HepG2 (cell line): ENCODE results near the gene NEDD4L. TPM values are rescaled to one million over a fixed set of nuclear protein-coding genes. Genes with fewer than 3 reads are reported as not detected.

ENCODE experiments used
- ATAC-seq: fragments of 200-7000 bp; cut with Tn5 transposase; 3 replicates; pipeline ENCODE4 v1.9.1; 2020; ENCODE audit warnings: mild to moderate bottlenecking, moderate library complexity
- BruUV-seq: library from RNA; stranded (reverse); fragments of 400-500 nt; replicated peaks from 2 replicates; lab custom pipeline; 2021; lab: Mats Ljungman, UMichigan
- CTCF ChIA-PET: fragments of 300-600 bp; formaldehyde crosslinking; extraction: SDS; loops from one replicate; lab custom pipeline; 2021; ENCODE audit warnings: low total read pairs, inconsistent platforms, low intra/inter-chr PET ratio; lab: Yijun Ruan, JAX
- POLR2A ChIA-PET: fragments of 350-600 bp; sonication (Branson Sonifier 250); formaldehyde crosslinking; loops from one replicate; lab custom pipeline; 2020; ENCODE audit warnings: antibody characterized with exemption, inconsistent platforms; lab: Yijun Ruan, JAX
- DNase-seq: peaks from one replicate; pipeline ENCODE4 v3.0.0-alpha.2; 2015; ENCODE audit warnings: low spot score
- FAIRE-seq: peaks from 3 replicates; lab custom pipeline; 2011; peaks lifted over from hg19 to GRCh38; lab: Jason Lieb, UNC
- H2AFZ ChIP-seq: one replicate; pipeline ENCODE4 v1.6.1; 2011; ENCODE audit warnings: low read length, inconsistent platforms
- H3K27ac ChIP-seq: fragments of 300-600 bp; 3 replicates; pipeline ENCODE4 v1.8.0; 2011; ENCODE audit warnings: mixed run types, mild to moderate bottlenecking, mixed read lengths, low read length, inconsistent platforms; ENCODE audit not compliant: insufficient read depth; ENCODE audit errors: extremely low read length
- H3K27me3 ChIP-seq, 2 experiments: fragments of 200-600 bp in 1 of 2; 2 replicates in 1 of 2; 3 replicates in 1 of 2; pipeline versions ENCODE4 v1.6.0 to v1.8.0; 2011; ENCODE audit warnings: low read length in 2 of 2, mild to moderate bottlenecking in 2 of 2, moderate library complexity in 2 of 2, inconsistent platforms in 1 of 2; ENCODE audit not compliant: insufficient read depth in 2 of 2, control insufficient read depth in 1 of 2
- H3K36me3 ChIP-seq, 2 experiments: fragments of 200-600 bp in 1 of 2; replicated peaks in 1 of 2; 2 replicates in 1 of 2; 3 replicates in 1 of 2; pipeline versions ENCODE4 v1.5.1 to v1.8.0; 2011; ENCODE audit warnings: low read length in 2 of 2, inconsistent platforms in 1 of 2; ENCODE audit not compliant: insufficient read depth in 2 of 2, control insufficient read depth in 1 of 2
- H3K4me1 ChIP-seq: 2 replicates; pipeline ENCODE4 v1.5.1; 2012; ENCODE audit warnings: low read length, inconsistent platforms; ENCODE audit not compliant: insufficient read depth
- H3K4me2 ChIP-seq: 2 replicates; pipeline ENCODE4 v1.6.0; 2011; ENCODE audit warnings: low read depth, low read length, inconsistent platforms
- H3K4me3 ChIP-seq, 3 experiments: fragments of 200-600 bp in 1 of 3; sonication (generic), shearing (Covaris generic) in 1 of 3; replicated peaks in 1 of 3; 2 replicates each; pipeline ENCODE4 v1.5.1; 2011 to 2016; ENCODE audit warnings: low read length in 3 of 3, inconsistent platforms in 2 of 3, low read depth in 2 of 3, mild to moderate bottlenecking in 2 of 3, control low read depth in 1 of 3, mixed read lengths in 1 of 3; ENCODE audit not compliant: insufficient read depth in 1 of 3
- H3K79me2 ChIP-seq: one replicate; pipeline ENCODE4 v1.6.1; 2011; ENCODE audit warnings: low read length, inconsistent platforms; ENCODE audit not compliant: insufficient read depth
- H3K9ac ChIP-seq: 2 replicates; pipeline ENCODE4 v1.6.0; 2011; ENCODE audit warnings: mild to moderate bottlenecking, low read depth, low read length, inconsistent platforms; ENCODE audit not compliant: insufficient read depth
- H3K9me3 ChIP-seq: 2 replicates; pipeline ENCODE4 v1.5.1; 2012; ENCODE audit warnings: mild to moderate bottlenecking, low read length
- H4K20me1 ChIP-seq: 2 replicates; pipeline ENCODE4 v1.6.0; 2011; ENCODE audit warnings: inconsistent platforms, mild to moderate bottlenecking, low read length, moderate library complexity; ENCODE audit not compliant: insufficient read depth
- E2F1 ChIP-seq: sonication (generic); formaldehyde crosslinking; IDR thresholded peaks from 2 replicates; pipeline ENCODE4 v1.5.0; 2020; ENCODE audit warnings: missing genetic modification reagents
- FOXA3 ChIP-seq: IDR thresholded peaks from 2 replicates; pipeline ENCODE4 v1.6.1; 2016; ENCODE audit warnings: missing genetic modification reagents, missing compliant biosample characterization
- GATAD2A ChIP-seq: IDR thresholded peaks from 2 replicates; pipeline ENCODE4 v1.6.1; 2016
- KDM1A ChIP-seq: IDR thresholded peaks from 2 replicates; pipeline ENCODE4 v1.6.1; 2016; ENCODE audit warnings: missing compliant biosample characterization
- NR2F6 ChIP-seq, 2 experiments: IDR thresholded peaks; 2 replicates each; pipeline ENCODE4 v1.6.1; 2016; ENCODE audit warnings: antibody characterized with exemption in 1 of 2, mild to moderate bottlenecking in 1 of 2
- SIN3A ChIP-seq: IDR thresholded peaks from 2 replicates; pipeline ENCODE4 v1.6.1; 2011; ENCODE audit warnings: low read depth, mild to moderate bottlenecking, control low read depth, low read length, borderline replicate concordance
- SMARCC2 ChIP-seq: fragments of 450-650 bp; IDR thresholded peaks from 2 replicates; pipeline ENCODE4 v1.6.1; 2017; ENCODE audit warnings: antibody characterized with exemption, mild to moderate bottlenecking
- SNRNP70 ChIP-seq: fragments of 200-400 bp; formaldehyde crosslinking; IDR thresholded peaks from 2 replicates; pipeline ENCODE4 v1.6.1; 2017; ENCODE audit warnings: mild to moderate bottlenecking, low read depth, low read length, moderate library complexity
- THAP8 ChIP-seq: sonication (generic); formaldehyde crosslinking; IDR thresholded peaks from 2 replicates; pipeline ENCODE4 v1.5.1; 2020; ENCODE audit warnings: missing genetic modification reagents, mild to moderate bottlenecking, borderline replicate concordance
- ZMYM3 ChIP-seq: sonication (generic); formaldehyde crosslinking; IDR thresholded peaks from 2 replicates; pipeline ENCODE4 v1.5.1; 2020; ENCODE audit warnings: mild to moderate bottlenecking, missing genetic modification reagents
- ZNF121 ChIP-seq: sonication (generic); formaldehyde crosslinking; IDR thresholded peaks from 2 replicates; pipeline ENCODE4 v1.5.0; 2020; ENCODE audit warnings: mild to moderate bottlenecking, missing genetic modification reagents
- ZNF263 ChIP-seq: sonication (generic); formaldehyde crosslinking; IDR thresholded peaks from 2 replicates; pipeline ENCODE4 v1.4.0; 2020; ENCODE audit warnings: missing genetic modification reagents
- ZNF326 ChIP-seq: sonication (generic); formaldehyde crosslinking; IDR thresholded peaks from 2 replicates; pipeline ENCODE4 v1.4.0; 2020; ENCODE audit warnings: missing genetic modification reagents, borderline replicate concordance
- ZNF530 ChIP-seq: sonication (generic); formaldehyde crosslinking; IDR thresholded peaks from 2 replicates; pipeline ENCODE4 v1.5.0; 2020; ENCODE audit warnings: low read depth, mild to moderate bottlenecking, missing genetic modification reagents
- ZNF552 ChIP-seq: sonication (generic); formaldehyde crosslinking; IDR thresholded peaks from 2 replicates; pipeline ENCODE4 v1.9.0; 2022; ENCODE audit warnings: missing genetic modification reagents, mild to moderate bottlenecking, borderline replicate concordance
- ZNF629 ChIP-seq: sonication (generic); formaldehyde crosslinking; conservative IDR thresholded peaks from 2 replicates; pipeline ENCODE4 v1.5.0; 2020; ENCODE audit warnings: missing genetic modification reagents
- ZNF782 ChIP-seq: sonication (generic); formaldehyde crosslinking; IDR thresholded peaks from 2 replicates; pipeline ENCODE4 v1.4.0; 2020; ENCODE audit warnings: missing genetic modification reagents, mild to moderate bottlenecking, borderline replicate concordance
- WGBS: methylation state at CpG from one replicate; pipeline ENCODE4 v1.1.6; 2017; ENCODE audit warnings: low lambda C conversion rate; 5-methylcytosine and 5-hydroxymethylcytosine counted together
- in situ Hi-C: cut with HindIII; loops from 2 replicates; pipeline ENCODE4 v1.10.0; 2017; ENCODE audit warnings: low pct_unique_long_range_greater_than_20kb; ENCODE audit not compliant: extremely low pct_ligation_motif_present
- intact Hi-C: fragments of 100-400 bp; cut with micrococcal nuclease; formaldehyde crosslinking; loops from one replicate; pipeline ENCODE4 v1.10.0; 2022; ENCODE audit not compliant: unreplicated experiment
- polyA plus RNA-seq, 8 experiments: library from polyadenylated mRNA; depleted of rRNA in 3 of 8; stranded (reverse) in 7 of 8; unstranded in 1 of 8; fragments of >200 nt; fragmentation: Illumina TruSeq in 4 of 8; extraction: Trizol in 4 of 8; gene quantifications; 2 replicates each; pipeline versions ENCODE4 v1.2.1 to v1.2.3, GENCODE V29; 2011 to 2016; ENCODE audit warnings: low read depth in 4 of 8, missing spikeins in 1 of 8, mixed read lengths in 1 of 8; ENCODE audit not compliant: insufficient read depth in 1 of 8
- total RNA-seq, 5 experiments: library from RNA; depleted of rRNA; stranded (reverse); fragments of >200 nt; fragmentation: Illumina TruSeq; extraction: Trizol; gene quantifications; 2 replicates each; pipeline ENCODE4 v1.2.3, GENCODE V29; 2016; ENCODE audit warnings: low read depth in 1 of 5
- TF ChIP-seq, protein P1 (sequence below): sonication (generic); formaldehyde crosslinking; IDR thresholded peaks from 2 replicates; pipeline ENCODE4 v1.4.0; 2020; ENCODE audit warnings: mild to moderate bottlenecking, missing genetic modification reagents

NEDD4L gene
- total and polyA plus RNA-seq, 2 of the 13 experiments (the other 11 are each of a cell fraction or from before 2014, with no cell fraction given), result 168 to 390 TPM

GRCh38 chr18:58021504-58021903 is 22.5 kb upstream of the NEDD4L start:
- H3K9ac ChIP-seq, result no peak overlapping the region
- H3K4me1 ChIP-seq, result peaks cover 95% of the 10 kb centered on the region
- in situ Hi-C loops, result loop anchor here (10.0 to 25.0 kb wide), 3 partner anchors 393 to 641 kb away; partner anchors contain the start of gene MALT1
- BruUV-seq, result no TSS peak
- H4K20me1 ChIP-seq, result no peaks in the 10 kb centered on the region
- H3K4me2 ChIP-seq, result no peak overlapping the region
- no peak overlapping the region for H3K4me3 ChIP-seq
- FAIRE-seq (no peak), ATAC-seq (no peak), DNase-seq (no peak)
- intact Hi-C loops, result no loop called here
- H3K27ac ChIP-seq, result no peak overlapping the region
- H2AFZ ChIP-seq, result no peak overlapping the region
- WGBS, result 95% methylated on average over 4 of the region's 4 CpGs
- CTCF ChIA-PET, result no interaction called here
- no peaks in the 10 kb centered on the region for H3K36me3 ChIP-seq
- no peaks in the 10 kb centered on the region for H3K27me3 ChIP-seq
- TF ChIP-seq ZNF121 (CRISPR knock-in tag) (0 out of 2 replicates have a peak, but pooled peaks have one; percentile 38), E2F1 (CRISPR knock-in tag) (no peak)
- TF ChIP-seq, protein P1, sequence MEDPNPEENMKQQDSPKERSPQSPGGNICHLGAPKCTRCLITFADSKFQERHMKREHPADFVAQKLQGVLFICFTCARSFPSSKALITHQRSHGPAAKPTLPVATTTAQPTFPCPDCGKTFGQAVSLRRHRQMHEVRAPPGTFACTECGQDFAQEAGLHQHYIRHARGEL (CRISPR knock-in tag), result no peak
- TF ChIP-seq, all 625 proteins: peak for 1
- Histone ChIP-seq H3K79me2 (no peaks in the 10 kb centered on the region), H3K9me3 (no peaks in the 10 kb centered on the region; the same call in 1 of the 2 replicates)
- POLR2A ChIA-PET, result no interaction called here

DNA sequence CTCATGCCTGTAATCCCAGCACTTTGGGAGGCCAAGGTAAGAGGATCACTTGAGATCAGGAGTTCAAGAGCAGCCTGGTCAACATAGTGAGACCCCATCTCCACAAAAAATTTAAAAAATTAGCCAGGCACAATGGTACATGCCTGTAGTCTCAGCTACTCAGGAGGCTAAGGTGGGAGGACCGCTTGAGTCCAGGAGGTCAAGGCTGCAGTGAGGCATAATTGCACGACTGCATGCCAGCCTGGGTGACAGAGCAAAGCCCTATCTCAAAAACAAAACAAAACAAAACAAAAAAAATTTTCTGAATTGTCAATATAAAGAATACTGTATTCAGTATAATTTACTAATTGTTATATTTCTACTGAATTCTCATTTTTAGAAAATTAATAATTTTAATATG is 20.9 kb upstream of the NEDD4L start:
- FAIRE-seq (no peak), DNase-seq (no peak), ATAC-seq (no peak)
- peak overlapping the region; percentile 61 for H3K27ac ChIP-seq
- ChIA-PET CTCF (no interaction called here), POLR2A (interaction anchor here (1.3 to 2.6 kb wide), 2 partner anchors 9 to 385 kb away, joined by 5 to 14 read pairs; no protein-coding TSS in a partner anchor)
- BruUV-seq, result no TSS peak
- no peaks in the 10 kb centered on the region for H3K36me3 ChIP-seq
- no peaks in the 10 kb centered on the region for H3K27me3 ChIP-seq
- H3K79me2 ChIP-seq, result no peaks in the 10 kb centered on the region
- no peaks in the 10 kb centered on the region for H4K20me1 ChIP-seq
- H3K9ac ChIP-seq, result no peak overlapping the region
- peak overlapping the region; percentile 13; the same call in 1 of the 2 replicates for H3K4me2 ChIP-seq
- no peaks in the 10 kb centered on the region for H3K9me3 ChIP-seq
- H2AFZ ChIP-seq, result no peak overlapping the region
- intact Hi-C loops, result no loop called here
- in situ Hi-C loops, result loop anchor here (10.0 to 25.0 kb wide), 3 partner anchors 392 to 639 kb away; partner anchors contain the start of gene MALT1
- WGBS, result 49% methylated on average over 2 of the region's 2 CpGs
- H3K4me3 ChIP-seq, result no peak overlapping the region
- peaks cover 95% of the 10 kb centered on the region for H3K4me1 ChIP-seq
- TF ChIP-seq SMARCC2 (no peak), ZNF263 (CRISPR knock-in tag) (peak; percentile 70), ZNF121 (CRISPR knock-in tag) (peak; percentile 89), ZNF629 (CRISPR knock-in tag) (peak; percentile 85), ZNF530 (CRISPR knock-in tag) (no peak), SNRNP70 (no peak), FOXA3 (CRISPR knock-in tag) (no peak), KDM1A (0 out of 2 replicates have a peak, but pooled peaks have one; percentile 13), GATAD2A (CRISPR knock-in tag) (0 out of 2 replicates have a peak, but pooled peaks have one; percentile 35), NR2F6 (IDR thresholded peaks at IDR 0.05) (no peak), NR2F6 (CRISPR knock-in tag; IDR thresholded peaks at IDR 0.05) (peak; percentile 40; the same call in 1 of the 2 replicates), ZNF782 (CRISPR knock-in tag) (no peak), SIN3A (no peak), ZNF326 (no peak), THAP8 (CRISPR knock-in tag) (no peak), ZMYM3 (CRISPR knock-in tag) (peak; percentile 31; the same call in 1 of the 2 replicates), ZNF552 (CRISPR knock-in tag) (no peak)
